Natural killer cell (primary cell): ENCODE data around the gene PSD. TPM values are rescaled to one million over a fixed set of nuclear protein-coding genes. Genes with fewer than 3 reads are reported as not detected.

Experiments
- ATAC-seq, 3 donors: fragments of 150-1000 bp in 2 of 3; fragments of 200-7000 bp in 1 of 3; cut with Tn5 transposase; 1 replicate in 1 of 3; 2 replicates in 2 of 3; pipeline ENCODE4 v1.10.0; 2021; ENCODE audit warnings: mild to moderate bottlenecking in 2 of 3, moderate library complexity in 2 of 3
- DNase-seq, 2 donors: peaks; one replicate each; pipeline versions ENCODE4 v3.0.0 to v3.0.0-alpha.2; 2013 to 2021; ENCODE audit warnings: mixed read lengths in 1 of 2
- H3K27ac ChIP-seq: one replicate; pipeline ENCODE4 v1.5.1; 2013; ENCODE audit warnings: mild to moderate bottlenecking, low read length
- H3K27me3 ChIP-seq: one replicate; pipeline ENCODE4 v1.6.1; 2013; ENCODE audit warnings: low read length; ENCODE audit not compliant: control insufficient read depth, insufficient read depth
- H3K36me3 ChIP-seq: one replicate; pipeline ENCODE4 v1.6.1; 2013; ENCODE audit warnings: low read length; ENCODE audit not compliant: control insufficient read depth, insufficient read depth
- H3K4me1 ChIP-seq: one replicate; pipeline ENCODE4 v1.6.1; 2013; ENCODE audit warnings: low read length; ENCODE audit not compliant: control insufficient read depth, insufficient read depth
- H3K4me3 ChIP-seq: one replicate; pipeline ENCODE4 v1.5.1; 2013; ENCODE audit warnings: low read length
- H3K9me3 ChIP-seq: one replicate; pipeline ENCODE4 v1.6.1; 2013; ENCODE audit warnings: low read length; ENCODE audit not compliant: control insufficient read depth, insufficient read depth
- H3K27ac Mint-ChIP-seq, 2 donors: one replicate each; pipeline ENCODE4 v1.8.0; 2022; ENCODE audit warnings: mild to moderate bottlenecking in 2 of 2, mixed read lengths in 2 of 2, moderate library complexity in 1 of 2
- H3K27me3 Mint-ChIP-seq, 2 donors: one replicate each; pipeline ENCODE4 v1.8.0; 2022; ENCODE audit warnings: low read depth in 2 of 2, mixed read lengths in 2 of 2
- H3K36me3 Mint-ChIP-seq: one replicate; pipeline ENCODE4 v1.8.0; 2022; ENCODE audit warnings: mixed read lengths
- H3K4me1 Mint-ChIP-seq, 2 donors: one replicate each; pipeline ENCODE4 v1.8.0; 2022; ENCODE audit warnings: mixed read lengths in 2 of 2
- H3K4me3 Mint-ChIP-seq: one replicate; pipeline ENCODE4 v1.8.0; 2022; ENCODE audit warnings: mild to moderate bottlenecking, moderate library complexity, mixed read lengths
- H3K9me3 Mint-ChIP-seq, 2 donors: one replicate each; pipeline ENCODE4 v1.8.0; 2022; ENCODE audit warnings: mixed read lengths in 2 of 2
- CTCF ChIP-seq: fragments of 200-600 bp; IDR thresholded peaks from one replicate; pipeline ENCODE4 v1.8.0; 2022; ENCODE audit warnings: antibody characterized with exemption
- WGBS: methylation state at CpG from one replicate; pipeline ENCODE4 v1.1.7; 2013; ENCODE audit warnings: missing lambda C conversion rate; ENCODE audit not compliant: insufficient coverage; 5-methylcytosine and 5-hydroxymethylcytosine counted together
- intact Hi-C: fragments of 100-400 bp; cut with micrococcal nuclease; formaldehyde crosslinking; loops from one replicate; pipeline ENCODE4 v1.14.2; 2022
- total RNA-seq, 4 donors: library from RNA; stranded (reverse); fragments of 120-200 nt in 1 of 4; gene quantifications; one replicate each; pipeline versions ENCODE4 v1.2.3 to v1.2.4, GENCODE V29; 2013 to 2022

The PSD gene
- total RNA-seq, 3 donors from 2014 or later (not counting 1 experiment from before 2014, with no cell fraction given), result 1.9 to 2.4 (median 2.1) TPM

- intact Hi-C loops, result loop anchor here (1.0 to 5.0 kb wide), 4 partner anchors 11 to 44 kb away; partner anchors contain the start of genes ACTR1A, CUEDC2, PSD and SUFU
- H3K9me3 Mint-ChIP-seq, result no peaks in the 10 kb centered on the region
- DNase-seq, result peak; percentile 89 to 97
- TF ChIP-seq CTCF, result no peak
- ATAC-seq, result peak; percentile 99 to 100 (median 100)
- peaks cover 0 to 2% of the 10 kb centered on the region in 2 donors for H3K27me3 Mint-ChIP-seq
- H3K36me3 Mint-ChIP-seq, result no peaks in the 10 kb centered on the region
- peak overlapping the region; percentile 98 for H3K4me3 Mint-ChIP-seq
- peaks cover 22 to 26% of the 10 kb centered on the region in 2 donors for H3K4me1 Mint-ChIP-seq
- Histone ChIP-seq H3K4me3 (peak overlapping the region; percentile 77), H3K27ac (peak overlapping the region; percentile 53), H3K9me3 (no peaks in the 10 kb centered on the region), H3K36me3 (no peaks in the 10 kb centered on the region), H3K27me3 (no peaks in the 10 kb centered on the region), H3K4me1 (peaks cover 15% of the 10 kb centered on the region)
- WGBS, result 3% methylated on average over 54 of the region's 54 CpGs
- H3K27ac Mint-ChIP-seq, result peak overlapping the region; percentile 80 to 96
Observed at GRCh38 chr10:102461187-102462054, 42.8 kb upstream of the PSD start.

GRCh38 chr10:102460836-102461186, 42.2 kb upstream of the PSD start:
- ATAC-seq (peak; percentile 3 to 21 (median 14)), DNase-seq (no peak)
- Mint-ChIP-seq H3K9me3 (no peaks in the 10 kb centered on the region), H3K4me3 (peak overlapping the region; percentile 98), H3K36me3 (no peaks in the 10 kb centered on the region), H3K27ac (peak overlapping the region; percentile 80 to 96), H3K27me3 (peaks cover 0 to 2% of the 10 kb centered on the region in 2 donors), H3K4me1 (peaks cover 22 to 26% of the 10 kb centered on the region in 2 donors)
- TF ChIP-seq CTCF, result no peak
- intact Hi-C loops, result loop anchor here (1.0 to 5.0 kb wide), 4 partner anchors 11 to 44 kb away; partner anchors contain the start of genes ACTR1A, CUEDC2, PSD and SUFU
- no peaks in the 10 kb centered on the region for H3K9me3 ChIP-seq
- peak overlapping the region; percentile 25 for H3K27ac ChIP-seq
- 23% methylated on average over 8 of the region's 8 CpGs for WGBS
- H3K4me1 ChIP-seq, result peaks cover 15% of the 10 kb centered on the region
- no peaks in the 10 kb centered on the region for H3K27me3 ChIP-seq
- peak overlapping the region; percentile 77 for H3K4me3 ChIP-seq
- H3K36me3 ChIP-seq, result peaks cover 4% of the 10 kb centered on the region

- Mint-ChIP-seq H3K36me3 (no peaks in the 10 kb centered on the region), H3K27ac (no peak overlapping the region)
Observed at GRCh38 chr10:102458656-102459055, 40.1 kb upstream of the PSD start.

More at GRCh38 chr10:102458656-102459055, 40.1 kb upstream of the PSD start:
- WGBS, result 91% methylated on average over 4 of the region's 4 CpGs
- Mint-ChIP-seq H3K4me1 (peaks cover 22 to 26% of the 10 kb centered on the region in 2 donors), H3K4me3 (no peak overlapping the region), H3K9me3 (no peaks in the 10 kb centered on the region), H3K27me3 (peaks cover 0 to 2% of the 10 kb centered on the region in 2 donors)
- Histone ChIP-seq H3K4me1 (peaks cover 15% of the 10 kb centered on the region), H3K27ac (no peak overlapping the region), H3K4me3 (no peak overlapping the region), H3K27me3 (no peaks in the 10 kb centered on the region), H3K9me3 (no peaks in the 10 kb centered on the region), H3K36me3 (peaks cover 11% of the 10 kb centered on the region)
- DNase-seq (no peak), ATAC-seq (no peak)
- no peak for TF ChIP-seq CTCF
- intact Hi-C loops, result no loop called here
